Left ventricle myocardium inferior (tissue), 1 donor: ENCODE results near the gene CYP2R1. TPM values are rescaled to one million over a fixed set of nuclear protein-coding genes. Genes with fewer than 3 reads are reported as not detected.
"Not testable (repeated sequence)": the region's sequence is repeated elsewhere in the genome, so short reads cannot be mapped to it uniquely, and the experiment has no call there.

ENCODE experiments used
- DNase-seq: peaks from one replicate; pipeline ENCODE4 v3.0.0-alpha.2; 2020
- H3K27ac ChIP-seq: fragments of 200-600 bp; replicated peaks from 2 replicates; pipeline ENCODE4 v1.8.0; 2021
- H3K27me3 ChIP-seq: fragments of 200-600 bp; 2 replicates; pipeline ENCODE4 v1.8.0; 2021; ENCODE audit warnings: low read depth
- H3K36me3 ChIP-seq: fragments of 200-600 bp; 2 replicates; pipeline ENCODE4 v1.8.0; 2021
- H3K4me1 ChIP-seq: fragments of 200-600 bp; 2 replicates; pipeline ENCODE4 v1.8.0; 2021
- H3K4me3 ChIP-seq: fragments of 200-600 bp; 2 replicates; pipeline ENCODE4 v1.8.0; 2021; ENCODE audit warnings: mild to moderate bottlenecking, moderate library complexity
- H3K9me3 ChIP-seq: fragments of 200-600 bp; replicated peaks from 2 replicates; pipeline ENCODE4 v1.8.0; 2021
- intact Hi-C: fragments of 100-400 bp; cut with micrococcal nuclease; formaldehyde crosslinking; loops from one replicate; pipeline ENCODE4 v1.11.0; 2022
- total RNA-seq: library from RNA; stranded (reverse); fragmentation: NEBNext Ultra II Directional; extraction: Animal tissue kit (Norgen Biotek cat#: 25700); gene quantifications from one replicate; pipeline ENCODE4 v1.2.1, GENCODE V29; 2021
- TF ChIP-seq, protein P1 (sequence below): fragments of 200-600 bp; IDR thresholded peaks from 2 replicates; pipeline ENCODE4 v1.8.0; 2021; ENCODE audit warnings: antibody characterized with exemption, mild to moderate bottlenecking, borderline replicate concordance
- donor health status: DM: no; HTN: yes; CAD: no; lungs with severe emphysema.

Gene CYP2R1
- total RNA-seq, 1 donor from 2014 or later, result 7.7 TPM

DNA sequence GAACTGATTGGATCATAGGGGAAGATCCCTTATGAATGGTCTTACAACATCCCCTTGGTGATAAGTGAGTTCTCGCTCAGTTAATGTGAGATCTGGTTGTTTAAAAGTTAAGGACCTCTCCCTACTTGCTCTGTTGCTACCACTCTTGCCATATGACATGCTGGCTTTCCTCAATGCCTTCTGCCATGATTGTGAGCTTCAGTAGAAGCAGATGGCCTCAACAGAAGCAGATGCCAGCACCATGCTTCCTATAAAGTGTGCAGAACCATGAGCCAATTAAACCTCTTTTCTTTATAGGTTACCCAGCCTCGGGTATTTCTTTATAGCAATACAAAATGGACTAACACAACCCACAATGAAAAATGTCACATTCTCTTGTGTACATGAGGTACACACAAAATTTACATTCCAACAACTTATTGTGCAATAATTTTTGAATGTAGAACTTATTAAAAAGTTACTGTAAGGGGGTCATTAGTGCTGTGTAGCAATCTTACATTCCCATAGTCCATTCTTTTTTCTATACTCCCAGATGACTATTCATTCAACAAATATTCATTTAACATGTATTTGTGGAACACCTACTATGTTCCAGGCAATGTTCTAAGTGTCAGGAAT lies 10.3 kb downstream of the CYP2R1 start:
- no peak for DNase-seq
- Histone ChIP-seq H3K36me3 (peaks cover 23% of the 10 kb centered on the region), H3K27me3 (no peaks in the 10 kb centered on the region), H3K9me3 (no peaks in the 10 kb centered on the region), H3K4me3 (no peak overlapping the region), H3K4me1 (no peaks in the 10 kb centered on the region), H3K27ac (no peak overlapping the region)
- intact Hi-C loops, result no loop called here
- TF ChIP-seq, protein P1, sequence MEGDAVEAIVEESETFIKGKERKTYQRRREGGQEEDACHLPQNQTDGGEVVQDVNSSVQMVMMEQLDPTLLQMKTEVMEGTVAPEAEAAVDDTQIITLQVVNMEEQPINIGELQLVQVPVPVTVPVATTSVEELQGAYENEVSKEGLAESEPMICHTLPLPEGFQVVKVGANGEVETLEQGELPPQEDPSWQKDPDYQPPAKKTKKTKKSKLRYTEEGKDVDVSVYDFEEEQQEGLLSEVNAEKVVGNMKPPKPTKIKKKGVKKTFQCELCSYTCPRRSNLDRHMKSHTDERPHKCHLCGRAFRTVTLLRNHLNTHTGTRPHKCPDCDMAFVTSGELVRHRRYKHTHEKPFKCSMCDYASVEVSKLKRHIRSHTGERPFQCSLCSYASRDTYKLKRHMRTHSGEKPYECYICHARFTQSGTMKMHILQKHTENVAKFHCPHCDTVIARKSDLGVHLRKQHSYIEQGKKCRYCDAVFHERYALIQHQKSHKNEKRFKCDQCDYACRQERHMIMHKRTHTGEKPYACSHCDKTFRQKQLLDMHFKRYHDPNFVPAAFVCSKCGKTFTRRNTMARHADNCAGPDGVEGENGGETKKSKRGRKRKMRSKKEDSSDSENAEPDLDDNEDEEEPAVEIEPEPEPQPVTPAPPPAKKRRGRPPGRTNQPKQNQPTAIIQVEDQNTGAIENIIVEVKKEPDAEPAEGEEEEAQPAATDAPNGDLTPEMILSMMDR, result no peak

DNA sequence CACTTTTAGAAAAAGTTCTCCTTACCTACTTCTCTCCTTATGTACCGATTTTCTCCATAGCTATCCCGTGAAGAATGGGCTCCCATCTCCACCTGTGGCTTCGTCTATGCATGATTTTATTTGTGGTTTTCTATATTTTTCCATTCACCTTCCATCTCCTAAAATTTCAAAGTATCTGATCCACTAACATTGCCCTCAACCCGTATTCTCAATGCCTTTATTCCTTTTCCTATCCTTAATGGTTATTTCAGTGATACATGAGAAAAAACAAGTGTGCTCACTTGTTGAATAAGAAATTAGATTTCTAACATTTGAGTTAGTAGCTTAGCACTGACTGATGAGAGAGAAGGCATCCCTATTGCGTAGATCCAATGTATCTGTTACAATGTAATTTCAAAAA lies 16.9 kb downstream of the CYP2R1 start:
- TF ChIP-seq, protein P1, result no peak
- Histone ChIP-seq H3K36me3 (peaks cover 38% of the 10 kb centered on the region), H3K4me1 (no peaks in the 10 kb centered on the region), H3K9me3 (no peaks in the 10 kb centered on the region), H3K4me3 (no peak overlapping the region), H3K27ac (no peak overlapping the region), H3K27me3 (no peaks in the 10 kb centered on the region)
- no peak for DNase-seq
- intact Hi-C loops, result no loop called here

DNA sequence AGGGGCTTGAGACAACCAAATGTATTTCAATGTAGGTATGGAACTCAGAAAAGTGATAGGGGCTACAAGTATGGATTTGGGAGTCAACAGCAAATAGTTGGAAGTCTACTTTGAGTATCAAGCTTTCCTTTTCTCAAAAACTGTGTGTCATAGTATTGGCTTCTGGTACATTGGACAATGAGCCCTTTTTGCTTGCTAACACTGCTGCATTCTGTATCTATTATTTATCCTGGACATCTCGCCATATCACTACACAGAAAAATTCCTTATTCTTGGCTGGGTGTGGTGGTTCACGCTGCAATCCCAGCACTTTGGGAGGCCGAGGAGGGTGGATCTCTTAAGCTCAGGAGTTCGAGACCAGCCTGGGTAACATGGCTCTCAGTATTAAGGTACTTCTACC lies 18.4 kb downstream of the CYP2R1 start:
- H3K4me1 ChIP-seq, result no peaks in the 10 kb centered on the region
- no peak overlapping the region for H3K4me3 ChIP-seq
- DNase-seq, result no peak
- TF ChIP-seq, protein P1, result no peak
- H3K9me3 ChIP-seq, result no peaks in the 10 kb centered on the region
- H3K36me3 ChIP-seq, result peaks cover 33% of the 10 kb centered on the region
- intact Hi-C loops, result no loop called here
- H3K27me3 ChIP-seq, result no peaks in the 10 kb centered on the region
- H3K27ac ChIP-seq, result no peak overlapping the region

DNA sequence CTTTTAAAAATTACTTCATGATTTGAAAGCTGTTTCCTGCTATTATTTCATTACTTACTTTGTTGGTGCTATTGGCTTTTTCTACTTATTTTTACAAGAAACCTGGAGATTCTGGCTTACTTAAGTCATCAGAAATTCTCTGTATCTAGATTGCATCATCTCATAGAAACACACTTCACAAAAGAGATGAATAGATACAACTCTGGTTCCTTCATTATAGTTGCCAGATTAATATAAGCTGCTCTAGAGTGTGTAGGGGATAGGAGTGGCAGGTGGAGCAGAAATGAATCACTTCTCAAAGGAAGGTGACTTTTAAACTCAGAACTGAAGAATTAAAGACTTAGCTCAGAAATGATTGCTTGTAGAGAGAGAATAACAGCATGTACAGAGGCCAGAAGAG lies 20.0 kb downstream of the CYP2R1 start:
- Histone ChIP-seq H3K27me3 (no peaks in the 10 kb centered on the region), H3K27ac (no peak overlapping the region), H3K4me1 (no peaks in the 10 kb centered on the region), H3K4me3 (no peak overlapping the region), H3K9me3 (no peaks in the 10 kb centered on the region), H3K36me3 (peaks cover 32% of the 10 kb centered on the region)
- TF ChIP-seq, protein P1, result no peak
- no peak for DNase-seq
- intact Hi-C loops, result no loop called here

DNA sequence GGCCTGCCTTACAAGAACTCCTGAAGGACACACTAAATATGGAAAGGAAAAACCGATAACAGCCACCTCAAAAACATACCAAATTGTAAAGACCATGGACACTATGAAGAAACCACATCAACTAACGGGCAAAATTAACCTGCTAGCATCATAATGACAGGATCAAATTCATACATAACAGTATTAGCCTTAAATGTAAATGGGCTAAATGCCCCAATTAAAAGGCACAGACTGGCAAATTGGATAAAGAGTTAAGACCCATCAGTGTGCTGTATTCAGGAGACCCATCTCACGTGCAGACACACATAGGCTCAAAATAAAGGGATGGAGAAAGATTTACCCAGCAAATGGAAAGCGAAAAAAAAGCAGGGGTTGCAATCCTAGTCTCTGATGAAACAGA lies 28.3 kb downstream of the CYP2R1 start:
- Histone ChIP-seq H3K9me3 (peaks cover 15% of the 10 kb centered on the region), H3K36me3 (peaks cover 21% of the 10 kb centered on the region)
- H3K27me3 ChIP-seq, H3K4me3 ChIP-seq, H3K4me1 ChIP-seq, intact Hi-C loops, DNase-seq, H3K27ac ChIP-seq: not testable (repeated sequence)

DNA sequence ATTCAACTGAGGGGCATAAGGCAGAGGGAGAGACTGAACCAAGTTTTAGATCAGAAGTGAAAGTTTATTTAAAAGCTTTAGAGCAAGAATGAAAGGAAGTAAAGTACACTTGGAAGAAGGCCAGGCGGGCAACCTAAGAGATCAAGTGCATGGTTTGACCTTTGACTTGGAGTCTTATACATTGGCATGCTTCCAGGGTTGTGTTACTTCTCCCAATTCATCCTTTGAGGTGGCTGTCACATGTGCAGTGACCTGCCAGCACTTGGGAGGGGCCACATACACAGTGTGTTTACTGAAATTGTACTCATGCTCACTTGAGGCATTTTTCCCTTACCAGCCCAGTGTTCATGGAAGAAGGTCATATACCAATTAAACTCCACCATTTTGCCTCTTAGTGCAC lies 30.4 kb downstream of the CYP2R1 start:
- TF ChIP-seq, protein P1, result no peak

More for the DNA sequence above, 30.4 kb downstream of the CYP2R1 start:
- H3K27me3 ChIP-seq, result no peaks in the 10 kb centered on the region
- peaks cover 7% of the 10 kb centered on the region for H3K36me3 ChIP-seq
- DNase-seq, result no peak
- no peak overlapping the region for H3K27ac ChIP-seq
- H3K4me3 ChIP-seq, result no peak overlapping the region
- H3K9me3 ChIP-seq, result peaks cover 15% of the 10 kb centered on the region
- H3K4me1 ChIP-seq, result no peaks in the 10 kb centered on the region
- intact Hi-C loops, result no loop called here
